Adrenal gland (tissue), 5 donors: Measurements from ENCODE around the gene SMAD3.

Experiments used
- CTCF ChIP-seq, 6 experiments: fragments of 450-650 bp in 4 of 6; fragments of 200-600 bp in 2 of 6; sonication (generic) in 1 of 6; IDR thresholded peaks; 1 replicate in 5 of 6; 2 replicates in 1 of 6; pipeline versions ENCODE4 v1.5.1 to v1.8.0; 2016 to 2021; ENCODE audit warnings: antibody characterized with exemption in 6 of 6, mild to moderate bottlenecking in 2 of 6, moderate library complexity in 1 of 6
- POLR2A ChIP-seq, 2 donors: fragments of 450-650 bp; IDR thresholded peaks; one replicate each; pipeline ENCODE4 v1.6.1; 2017; ENCODE audit warnings: antibody characterized with exemption in 2 of 2, mild to moderate bottlenecking in 2 of 2, moderate library complexity in 1 of 2
- donor health status: DM: no; HTN: no; CAD: no.

GRCh38 chr15:67138891-67139855 is 73.8 kb downstream of the SMAD3 start:
- TF ChIP-seq CTCF (IDR thresholded peaks at IDR 0.05) = no peak
- no peak for TF ChIP-seq POLR2A (IDR thresholded peaks at IDR 0.05)
